NCI-H2196 (cell line): ENCODE results near the gene TTC28.

Experiments
- DNase-seq: peaks from one replicate; lab custom pipeline; 2025; ENCODE audit not compliant: unreplicated experiment; lab: John Stamatoyannopoulos, UW

TTC28 gene

DNA sequence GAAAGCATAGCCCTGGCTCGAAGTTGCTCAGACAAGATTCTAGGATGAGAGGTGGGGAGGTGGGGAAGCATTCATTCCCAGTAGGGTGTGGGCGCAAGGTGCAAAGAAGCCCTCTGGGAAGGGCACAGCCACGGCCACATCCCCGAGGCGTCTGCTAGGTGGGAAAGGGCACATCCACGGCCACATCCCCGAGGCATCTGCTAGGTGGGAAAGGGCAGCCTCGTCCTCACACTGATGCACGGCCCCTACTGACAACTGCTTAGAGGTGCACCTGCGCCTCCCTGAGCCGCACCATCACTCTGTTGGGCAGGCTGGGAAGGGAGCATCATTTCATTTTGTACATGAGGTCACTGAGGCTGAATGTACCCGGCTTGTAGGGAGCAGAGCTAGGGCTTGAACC, 666.0 kb downstream of the TTC28 start:
- no peak for DNase-seq

DNA sequence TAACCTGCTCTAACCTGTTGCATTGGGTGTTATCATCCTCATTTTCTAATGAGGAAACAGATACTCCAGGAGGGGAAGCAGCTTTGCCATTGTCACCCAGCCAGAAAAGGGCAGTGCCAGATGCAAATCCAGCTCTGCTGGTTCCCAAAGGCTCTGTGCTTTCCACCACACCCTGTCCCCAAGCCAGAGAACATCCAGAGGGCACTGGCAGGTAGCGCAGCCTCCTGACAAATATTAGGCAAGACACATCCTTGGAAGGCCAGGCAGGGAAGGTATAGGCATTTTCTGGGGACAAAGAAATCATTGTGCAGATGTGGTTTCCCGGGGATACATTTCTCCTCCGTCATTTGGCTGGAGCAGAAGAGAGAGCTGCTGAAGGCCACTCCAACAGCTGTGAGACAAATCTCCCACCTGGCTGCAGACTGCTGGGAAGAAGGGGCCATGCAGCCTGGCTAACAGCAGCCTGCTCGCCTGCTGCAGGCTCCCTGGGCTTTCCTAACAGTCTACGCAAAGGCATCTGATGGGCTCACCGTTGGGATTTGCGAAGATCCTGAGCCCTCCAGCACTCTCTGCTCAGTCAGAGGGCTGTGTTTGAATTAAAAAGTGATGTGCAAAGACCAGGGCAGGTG, 666.7 kb downstream of the TTC28 start:
- no peak for DNase-seq

DNA sequence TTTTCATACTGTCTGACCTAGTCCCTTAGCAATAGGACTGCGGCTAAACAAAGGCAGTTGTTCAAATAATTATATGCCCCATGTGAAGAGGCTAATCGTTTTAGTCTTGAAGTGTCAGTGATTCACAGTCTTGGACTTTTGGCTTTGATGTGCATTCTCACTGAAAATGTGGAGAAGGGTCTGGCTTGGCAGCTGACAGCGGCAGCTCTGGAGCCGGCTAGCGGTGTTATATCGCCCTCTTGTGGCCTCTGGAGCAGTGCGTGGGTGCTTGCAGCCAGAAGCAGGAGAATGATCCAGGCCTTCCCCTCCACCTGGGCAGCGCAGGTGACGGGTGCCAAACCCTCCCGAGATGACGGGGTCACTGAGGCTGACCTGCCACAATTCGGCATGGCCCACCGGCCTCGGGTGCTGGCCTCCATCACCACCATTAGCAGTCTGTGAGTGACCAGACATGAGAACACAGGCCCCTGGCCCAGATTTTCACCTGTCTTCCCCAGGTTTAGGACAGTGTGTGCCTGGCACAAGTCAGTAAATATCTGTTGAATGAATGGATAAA, 670.3 kb downstream of the TTC28 start:
- DNase-seq: peak; percentile 57

- DNase-seq: no peak
These were observed 671.0 kb downstream of the TTC28 start for GRCh38 chr22:28008649-28009048.

GRCh38 chr22:28008056-28008455, 671.6 kb downstream of the TTC28 start:
- DNase-seq: no peak

DNA sequence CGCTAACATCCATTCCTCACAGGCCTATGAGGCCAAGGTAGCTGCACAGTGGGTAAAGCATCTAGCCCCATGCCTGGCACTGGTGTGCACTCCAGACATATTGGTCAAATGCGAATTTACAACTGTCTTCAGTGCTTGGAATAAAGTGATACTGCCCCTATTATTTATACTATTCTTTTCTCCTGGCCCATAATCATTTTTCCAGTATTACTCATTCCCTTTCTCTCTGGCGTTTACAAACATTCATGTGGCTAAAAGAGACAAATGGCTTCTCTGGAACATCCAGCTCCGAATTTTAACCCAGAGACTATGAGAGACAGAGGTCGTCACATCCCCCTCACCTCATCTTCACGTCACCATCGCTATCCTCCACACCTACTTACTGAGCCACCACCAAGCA, 673.4 kb downstream of the TTC28 start:
- no peak for DNase-seq

GRCh38 chr22:28005513-28005912, 674.1 kb downstream of the TTC28 start:
- no peak for DNase-seq

GRCh38 chr22:28004021-28004420, 675.6 kb downstream of the TTC28 start:
- no peak for DNase-seq

- no peak for DNase-seq
These were observed 676.6 kb downstream of the TTC28 start for GRCh38 chr22:28002863-28003565.

- no peak for DNase-seq
These were observed 677.4 kb downstream of the TTC28 start for GRCh38 chr22:28002181-28002700.

DNA sequence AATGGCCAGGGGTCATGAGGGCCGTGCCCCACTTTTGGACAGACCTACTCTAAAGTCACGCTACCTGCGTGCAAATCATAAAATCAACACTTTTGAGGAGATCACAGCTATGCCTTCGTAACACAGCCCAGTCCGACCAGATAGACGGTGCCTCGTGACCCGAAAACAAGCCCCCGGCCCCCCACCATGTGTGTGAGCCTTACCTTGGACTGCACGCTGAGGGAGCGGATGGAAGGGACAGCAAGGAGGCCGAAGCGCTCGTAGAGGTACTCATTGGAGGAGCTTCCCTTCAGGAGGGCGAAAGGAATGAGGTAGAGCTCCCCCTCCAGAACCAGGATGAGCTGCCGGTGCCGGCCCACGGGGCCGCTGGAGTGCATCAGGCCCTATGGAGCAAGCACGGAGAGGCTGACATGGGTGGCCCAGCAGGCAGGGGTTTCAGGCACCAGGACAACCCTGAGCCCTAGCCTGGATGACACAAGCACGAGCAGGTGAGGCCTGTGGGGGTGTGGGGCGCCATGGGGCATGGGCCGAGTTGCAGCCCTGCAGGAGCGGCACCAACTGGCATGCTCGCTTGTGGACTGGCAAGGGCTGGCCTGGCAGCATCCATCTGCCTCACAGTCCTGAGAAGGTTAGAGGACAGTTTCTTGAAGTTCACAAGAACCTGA, 678.3 kb downstream of the TTC28 start:
- no peak for DNase-seq

DNA sequence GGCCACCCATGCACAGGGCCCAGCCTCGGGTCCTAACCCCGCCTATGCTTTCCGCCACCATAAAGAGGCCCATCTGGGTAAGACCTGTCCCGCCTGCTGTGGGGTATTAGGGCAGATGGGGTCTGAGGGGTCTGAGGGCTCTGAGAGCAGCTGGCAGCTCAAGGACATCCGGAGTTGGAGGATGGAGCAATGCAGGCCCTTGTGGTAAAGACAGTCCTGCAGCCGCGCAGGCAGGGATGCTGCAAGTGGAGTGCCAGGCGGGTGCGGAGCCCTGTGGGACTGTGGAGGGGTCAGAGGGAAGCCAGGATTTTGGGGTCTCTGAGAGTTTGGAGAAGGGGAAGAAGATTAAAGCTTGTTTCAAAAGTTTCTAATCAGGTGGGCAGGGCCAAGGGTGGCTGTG, 679.3 kb downstream of the TTC28 start:
- DNase-seq: no peak

DNA sequence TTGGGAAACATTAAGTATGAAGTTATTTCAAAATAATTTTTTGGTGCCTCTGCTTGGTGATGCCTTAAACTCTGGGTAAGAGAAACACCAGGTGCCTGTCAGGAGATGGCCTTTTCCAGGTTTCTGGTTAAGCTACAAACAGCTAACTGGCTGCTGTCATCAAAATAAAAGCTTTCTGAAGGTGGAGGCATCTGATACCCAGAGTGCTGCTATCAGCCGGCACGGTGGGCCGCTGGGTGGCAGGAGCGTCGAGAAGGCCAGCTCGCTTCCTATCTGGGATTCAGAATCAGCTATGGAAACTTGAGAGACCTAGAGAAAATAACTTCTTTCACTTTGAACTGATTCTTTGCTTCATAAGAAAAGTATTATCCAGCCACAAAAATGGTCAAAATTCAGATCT, 679.8 kb downstream of the TTC28 start:
- DNase-seq: no peak

GRCh38 chr22:27998511-27999410, 680.9 kb downstream of the TTC28 start:
- DNase-seq: no peak

DNA sequence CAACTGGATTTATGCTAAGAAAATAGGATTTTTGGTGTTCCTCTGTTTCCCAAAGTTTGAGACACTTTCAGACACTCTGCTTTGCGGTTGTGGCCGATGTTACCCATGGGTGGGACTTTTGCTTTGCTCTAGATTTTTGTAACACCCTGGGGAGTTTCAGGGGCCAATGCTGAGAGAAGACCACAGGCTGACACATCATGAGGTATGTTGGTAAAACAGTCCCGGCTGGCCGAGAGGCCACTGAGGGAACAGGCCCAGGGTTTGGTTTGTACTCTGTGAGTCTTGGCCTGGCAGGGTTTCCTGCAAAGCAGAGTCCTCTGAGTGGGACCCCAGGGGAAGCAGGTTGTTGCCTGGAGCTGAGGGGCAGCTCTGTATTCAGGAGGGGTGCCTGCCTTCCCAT, 682.1 kb downstream of the TTC28 start:
- no peak for DNase-seq

GRCh38 chr22:27996981-27997380, 682.7 kb downstream of the TTC28 start:
- no peak for DNase-seq

DNA sequence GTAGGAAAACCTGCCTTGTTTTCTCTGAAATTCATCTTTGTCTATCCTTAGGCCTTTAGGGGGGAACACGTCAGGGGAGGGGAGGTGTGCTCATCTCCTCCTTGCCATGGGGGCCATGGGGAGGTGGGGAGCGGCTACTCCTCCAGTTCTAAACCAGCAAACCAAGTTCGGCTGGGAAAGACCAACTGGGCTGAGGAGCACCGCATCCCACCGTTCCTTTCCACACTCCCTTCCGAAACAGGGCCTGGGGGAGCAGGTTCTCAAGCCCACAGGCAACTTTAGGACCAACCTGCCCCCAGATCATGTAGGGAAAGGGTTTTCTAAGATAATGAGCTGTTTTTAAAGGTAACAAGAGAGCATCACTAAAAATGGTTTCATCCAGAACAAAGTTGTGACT, 683.1 kb downstream of the TTC28 start:
- DNase-seq: no peak

GRCh38 chr22:27995801-27996528, 683.7 kb downstream of the TTC28 start:
- no peak for DNase-seq

GRCh38 chr22:27994481-27995331, 684.9 kb downstream of the TTC28 start:
- DNase-seq: no peak
